HG03045 (cell line): ENCODE measurements around the gene VGLL3.
"Not testable (repeated sequence)": the region's sequence is repeated elsewhere in the genome, so short reads cannot be mapped to it uniquely, and the experiment has no call there.

Experiments used
- ATAC-seq: cut with Tn5 transposase; IDR thresholded peaks from one replicate; pipeline ENCODE4 v1.9.1; 2021; ENCODE audit warnings: mild to moderate bottlenecking, moderate library complexity; ENCODE audit not compliant: unreplicated experiment

The VGLL3 gene

GRCh38 chr3:86990734-86991481 lies at the start of gene VGLL3:
Gene VGLL3, minus strand, starts transcription at chr3:86991149. Its CDS starts 406 bp downstream, at chr3:86990743.
- no peak for ATAC-seq

GRCh38 chr3:87037652-87038051 lies 46.7 kb upstream of the VGLL3 start:
- ATAC-seq: no peak

- ATAC-seq: no peak
Measured at GRCh38 chr3:87036671-87037070, 45.7 kb upstream of the VGLL3 start.

GRCh38 chr3:87035339-87035738 lies 44.4 kb upstream of the VGLL3 start:
- no peak for ATAC-seq

GRCh38 chr3:87033205-87033604 lies 42.3 kb upstream of the VGLL3 start:
- ATAC-seq: no peak

GRCh38 chr3:87025661-87026645 lies 35.0 kb upstream of the VGLL3 start:
- no peak for ATAC-seq

GRCh38 chr3:87017370-87017769 lies 26.4 kb upstream of the VGLL3 start:
- ATAC-seq: not testable (repeated sequence)

- ATAC-seq: no peak
Measured at GRCh38 chr3:87009271-87009670, 18.3 kb upstream of the VGLL3 start.

GRCh38 chr3:87006844-87007439 lies 16.0 kb upstream of the VGLL3 start:
- no peak for ATAC-seq

- ATAC-seq: no peak
Measured at GRCh38 chr3:87004883-87005282, 13.9 kb upstream of the VGLL3 start.

- ATAC-seq: no peak
Measured at GRCh38 chr3:87002346-87002745, 11.4 kb upstream of the VGLL3 start.

- no peak for ATAC-seq
Measured at GRCh38 chr3:87001473-87002098, 10.6 kb upstream of the VGLL3 start.

GRCh38 chr3:87000940-87001339 lies 10.0 kb upstream of the VGLL3 start:
- ATAC-seq: no peak

GRCh38 chr3:86998569-86998968 lies 7.6 kb upstream of the VGLL3 start:
- ATAC-seq: no peak

GRCh38 chr3:86996261-86996955 lies 5.5 kb upstream of the VGLL3 start:
- ATAC-seq: no peak

GRCh38 chr3:86995537-86995936 lies 4.6 kb upstream of the VGLL3 start:
- ATAC-seq: no peak

GRCh38 chr3:86993704-86994103 lies 2.8 kb upstream of the VGLL3 start:
- ATAC-seq: no peak

GRCh38 chr3:86991840-86992435 lies 989 bp upstream of the VGLL3 start:
- ATAC-seq: no peak

GRCh38 chr3:86991482-86991815 lies 500 bp upstream of the VGLL3 start:
- ATAC-seq: no peak
